ENCODE data around the gene IFI30.

- TF ChIP-seq POLR2A (IDR thresholded peaks at IDR 0.05): no peak
- TF ChIP-seq CTCF (IDR thresholded peaks at IDR 0.05): no peak
Observed at GRCh38 chr19:18211683-18212082, 38.1 kb downstream of the IFI30 start.
